GM23248 (cell line): ENCODE data around the gene MXD1.

Experiments
- EZH2 ChIP-seq: fragments of 200-600 bp; sonication (generic); IDR thresholded peaks from 2 replicates; pipeline ENCODE4 v1.6.1; 2018; ENCODE audit warnings: antibody characterized with exemption, mild to moderate bottlenecking; ENCODE audit not compliant: insufficient read depth, poor library complexity, severe bottlenecking
- EZH2phosphoT487 ChIP-seq: fragments of 200-600 bp; sonication (generic); IDR thresholded peaks from 2 replicates; pipeline ENCODE4 v1.6.1; 2018; ENCODE audit warnings: antibody characterized with exemption, moderate library complexity, mild to moderate bottlenecking, low read depth; ENCODE audit not compliant: insufficient read depth

GRCh38 chr2:69948963-69949645, 34.2 kb downstream of the MXD1 start:
- TF ChIP-seq EZH2phosphoT487: no peak
- TF ChIP-seq EZH2: no peak
